SU-DHL-6 (cell line): Measurements from ENCODE around the gene ALPK3.

ENCODE experiments used
- H2AFZ ChIP-seq: fragments of 200-600 bp; sonication (generic); 2 replicates; pipeline ENCODE4 v1.6.1; 2014; ENCODE audit warnings: low read depth, mild to moderate bottlenecking, moderate library complexity, mixed read lengths, antibody characterized with exemption, low read length; ENCODE audit not compliant: severe bottlenecking
- H3F3A ChIP-seq: fragments of 200-600 bp; shearing (Covaris generic); 2 replicates; pipeline ENCODE4 v1.6.0; 2016; ENCODE audit warnings: antibody characterized with exemption, mild to moderate bottlenecking; ENCODE audit not compliant: insufficient read depth
- H3K27ac ChIP-seq: fragments of 200-600 bp; sonication (generic); 2 replicates; pipeline ENCODE4 v1.5.1; 2016; ENCODE audit warnings: low read depth, mild to moderate bottlenecking, low read length, moderate library complexity, mixed read lengths
- H3K27me3 ChIP-seq: fragments of 200-600 bp; sonication (generic), shearing (Covaris generic); 2 replicates; pipeline ENCODE4 v1.6.0; 2014; ENCODE audit warnings: mild to moderate bottlenecking, low read length
- H3K36me3 ChIP-seq: fragments of 200-600 bp; sonication (generic); 2 replicates; pipeline ENCODE4 v1.6.1; 2014; ENCODE audit warnings: mild to moderate bottlenecking, low read length, mixed read lengths
- H3K4me2 ChIP-seq: fragments of 300-600, 200-600 bp; shearing (Covaris generic), sonication (generic); 2 replicates; pipeline ENCODE4 v1.6.0; 2014; ENCODE audit warnings: low read length, low read depth, mild to moderate bottlenecking; ENCODE audit not compliant: poor library complexity, severe bottlenecking
- H3K4me3 ChIP-seq: fragments of 200-600 bp; sonication (generic); 2 replicates; pipeline ENCODE4 v1.5.1; 2014; ENCODE audit warnings: antibody characterized with exemption, low read length, mild to moderate bottlenecking, mixed read lengths; ENCODE audit not compliant: insufficient read depth, poor library complexity, severe bottlenecking
- H3K79me2 ChIP-seq: fragments of 200-600 bp; sonication (generic); 2 replicates; pipeline ENCODE4 v1.6.1; 2014; ENCODE audit warnings: mild to moderate bottlenecking, low read length, moderate library complexity; ENCODE audit not compliant: insufficient read depth
- H3K9ac ChIP-seq: fragments of 200-600 bp; sonication (generic); 2 replicates; pipeline ENCODE4 v1.7.0; 2014; ENCODE audit warnings: mild to moderate bottlenecking, low read length
- H3K9me2 ChIP-seq: fragments of 200-600 bp; sonication (generic); replicated peaks from 2 replicates; pipeline ENCODE4 v1.6.1; 2014; ENCODE audit warnings: low read length; ENCODE audit not compliant: insufficient read depth
- H3K9me3 ChIP-seq: fragments of 200-600 bp; sonication (generic); 2 replicates; pipeline ENCODE4 v1.6.1; 2014; ENCODE audit warnings: low read length, mixed read lengths; ENCODE audit not compliant: insufficient read depth
- H4K20me1 ChIP-seq: fragments of 200-600 bp; sonication (generic); 2 replicates; pipeline ENCODE4 v1.6.1; 2014; ENCODE audit warnings: low read depth, mild to moderate bottlenecking, antibody characterized with exemption, low read length, moderate library complexity, mixed read lengths
- EZH2phosphoT487 ChIP-seq: fragments of 200-600 bp; sonication (generic), shearing (Covaris generic); conservative IDR thresholded peaks from 2 replicates; pipeline ENCODE4 v1.6.1; 2018; ENCODE audit warnings: mild to moderate bottlenecking, antibody characterized with exemption, low read length, moderate library complexity, mixed read lengths
- TF ChIP-seq, protein P1 (sequence below): fragments of 200-600 bp; sonication (generic); IDR thresholded peaks from one replicate; pipeline ENCODE4 v1.5.1; 2017; ENCODE audit warnings: antibody characterized with exemption, mild to moderate bottlenecking, low read length, moderate library complexity; ENCODE audit not compliant: insufficient read depth, poor library complexity, severe bottlenecking

The ALPK3 gene

DNA sequence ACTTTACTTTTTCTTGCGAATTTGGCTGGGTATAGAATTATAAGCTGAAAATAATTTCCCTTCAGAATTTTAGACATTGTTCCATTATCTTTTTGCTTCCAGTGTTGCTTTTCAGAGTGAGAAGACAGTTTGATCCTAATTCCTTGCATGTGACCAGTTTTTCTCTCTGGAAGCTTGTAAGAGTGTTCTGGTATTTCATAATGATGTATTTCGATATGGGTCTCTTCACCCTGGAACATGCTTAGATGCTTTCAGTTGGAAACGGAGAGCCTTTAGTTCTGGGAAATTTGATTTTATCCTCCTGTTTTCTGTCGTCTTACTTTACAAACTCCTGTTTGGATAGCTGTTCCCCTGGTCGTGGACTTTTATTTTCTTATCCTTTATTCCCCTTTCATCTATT lies 13.9 kb downstream of the ALPK3 start:
- no peaks in the 10 kb centered on the region for H3K9me3 ChIP-seq
- no peaks in the 10 kb centered on the region for H3K27me3 ChIP-seq
- no peaks in the 10 kb centered on the region for H3K36me3 ChIP-seq
- no peaks in the 10 kb centered on the region for H4K20me1 ChIP-seq
- H3K79me2 ChIP-seq: no peaks in the 10 kb centered on the region
- no peak overlapping the region for H2AFZ ChIP-seq
- H3K4me3 ChIP-seq: no peak overlapping the region
- TF ChIP-seq EZH2phosphoT487: no peak
- TF ChIP-seq, protein P1, sequence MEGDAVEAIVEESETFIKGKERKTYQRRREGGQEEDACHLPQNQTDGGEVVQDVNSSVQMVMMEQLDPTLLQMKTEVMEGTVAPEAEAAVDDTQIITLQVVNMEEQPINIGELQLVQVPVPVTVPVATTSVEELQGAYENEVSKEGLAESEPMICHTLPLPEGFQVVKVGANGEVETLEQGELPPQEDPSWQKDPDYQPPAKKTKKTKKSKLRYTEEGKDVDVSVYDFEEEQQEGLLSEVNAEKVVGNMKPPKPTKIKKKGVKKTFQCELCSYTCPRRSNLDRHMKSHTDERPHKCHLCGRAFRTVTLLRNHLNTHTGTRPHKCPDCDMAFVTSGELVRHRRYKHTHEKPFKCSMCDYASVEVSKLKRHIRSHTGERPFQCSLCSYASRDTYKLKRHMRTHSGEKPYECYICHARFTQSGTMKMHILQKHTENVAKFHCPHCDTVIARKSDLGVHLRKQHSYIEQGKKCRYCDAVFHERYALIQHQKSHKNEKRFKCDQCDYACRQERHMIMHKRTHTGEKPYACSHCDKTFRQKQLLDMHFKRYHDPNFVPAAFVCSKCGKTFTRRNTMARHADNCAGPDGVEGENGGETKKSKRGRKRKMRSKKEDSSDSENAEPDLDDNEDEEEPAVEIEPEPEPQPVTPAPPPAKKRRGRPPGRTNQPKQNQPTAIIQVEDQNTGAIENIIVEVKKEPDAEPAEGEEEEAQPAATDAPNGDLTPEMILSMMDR: no peak
- H3K9me2 ChIP-seq: no peaks in the 10 kb centered on the region
- H3K9ac ChIP-seq: no peak overlapping the region
- H3F3A ChIP-seq: no peaks in the 10 kb centered on the region
- H3K4me2 ChIP-seq: no peak overlapping the region
- no peak overlapping the region for H3K27ac ChIP-seq

DNA sequence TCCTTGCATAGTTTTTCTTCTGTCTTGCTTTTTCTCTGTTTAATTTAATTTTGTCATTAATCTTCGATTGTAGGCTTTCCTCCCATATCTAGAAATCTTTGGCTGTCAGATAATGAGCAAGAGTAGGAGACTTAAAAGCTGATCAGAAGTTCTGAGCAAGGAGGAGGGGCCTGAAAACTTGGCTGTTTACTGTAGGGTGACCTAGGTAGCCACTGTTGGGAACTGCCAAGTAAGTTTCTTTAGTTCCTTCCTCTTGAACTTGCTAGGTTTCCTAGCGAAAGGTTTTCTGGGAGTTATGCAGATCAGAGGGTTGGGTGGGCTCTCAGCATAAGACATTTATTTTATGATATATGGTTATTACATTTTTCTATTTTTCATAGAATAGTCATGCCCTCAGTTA lies 14.5 kb downstream of the ALPK3 start:
- H3K4me3 ChIP-seq: no peak overlapping the region
- no peak overlapping the region for H3K4me2 ChIP-seq
- TF ChIP-seq, protein P1: no peak
- no peak for TF ChIP-seq EZH2phosphoT487

DNA sequence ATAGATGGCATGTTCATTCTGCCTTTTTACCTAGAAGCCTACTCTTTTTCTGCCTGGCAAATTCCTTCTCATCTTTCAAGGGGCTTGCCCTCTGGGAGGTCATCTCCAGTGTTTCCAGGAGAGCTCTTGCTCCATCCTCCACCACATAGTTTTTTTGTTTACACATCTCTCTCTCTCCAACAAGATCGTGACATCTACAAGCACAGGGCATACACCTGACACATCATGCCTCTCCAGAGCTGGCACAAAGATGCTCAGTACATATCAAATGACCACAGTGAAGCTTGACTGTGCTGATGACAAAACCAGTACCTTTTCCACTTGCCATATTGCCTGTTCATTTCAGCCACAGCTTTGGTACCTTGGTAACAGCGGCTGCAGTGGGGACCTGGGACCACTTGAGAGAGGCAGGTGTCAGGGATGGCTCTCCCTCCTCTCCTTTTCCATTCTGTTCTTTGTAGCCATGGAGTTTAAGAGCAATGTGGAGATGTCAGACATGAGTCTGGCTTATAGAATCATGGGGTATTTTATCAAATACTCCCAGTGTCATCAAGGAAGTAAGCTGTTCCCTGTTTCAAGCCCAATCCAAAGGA lies 15.4 kb downstream of the ALPK3 start:
- TF ChIP-seq, protein P1: no peak
- TF ChIP-seq EZH2phosphoT487: no peak
- no peaks in the 10 kb centered on the region for H3K79me2 ChIP-seq

More for the DNA sequence above, 14.5 kb downstream of the ALPK3 start:
- Histone ChIP-seq H3K9me2 (no peaks in the 10 kb centered on the region), H3K9ac (no peak overlapping the region), H3K36me3 (no peaks in the 10 kb centered on the region), H2AFZ (no peak overlapping the region), H3K9me3 (no peaks in the 10 kb centered on the region), H3K27me3 (no peaks in the 10 kb centered on the region), H3K27ac (no peak overlapping the region), H4K20me1 (no peaks in the 10 kb centered on the region), H3F3A (no peaks in the 10 kb centered on the region), H3K79me2 (no peaks in the 10 kb centered on the region)

More for the DNA sequence above, 15.4 kb downstream of the ALPK3 start:
- H3K9ac ChIP-seq: no peak overlapping the region
- no peak overlapping the region for H3K4me3 ChIP-seq
- H3K9me3 ChIP-seq: no peaks in the 10 kb centered on the region
- no peaks in the 10 kb centered on the region for H3K27me3 ChIP-seq
- H3F3A ChIP-seq: no peaks in the 10 kb centered on the region
- no peak overlapping the region for H3K4me2 ChIP-seq
- no peaks in the 10 kb centered on the region for H4K20me1 ChIP-seq
- H3K9me2 ChIP-seq: no peaks in the 10 kb centered on the region
- H2AFZ ChIP-seq: no peak overlapping the region
- H3K36me3 ChIP-seq: no peaks in the 10 kb centered on the region
- no peak overlapping the region for H3K27ac ChIP-seq
